Glomerular visceral epithelial cell (primary cell): ENCODE data around the gene CLDND2.

Experiments used
- DNase-seq: peaks from one replicate; pipeline ENCODE4 v3.0.0-alpha.2; 2016; ENCODE audit errors: extremely low spot score

Gene CLDND2

GRCh38 chr19:51382004-51382403 lies 13.2 kb upstream of the CLDND2 start:
- DNase-seq, result no peak

GRCh38 chr19:51380379-51380778 lies 11.6 kb upstream of the CLDND2 start:
- DNase-seq, result no peak

- DNase-seq, result no peak
Measured at GRCh38 chr19:51377422-51377821, 8.6 kb upstream of the CLDND2 start.

GRCh38 chr19:51375504-51376221 lies 6.9 kb upstream of the CLDND2 start:
- DNase-seq, result no peak

GRCh38 chr19:51372649-51373504 lies 4.1 kb upstream of the CLDND2 start, which contains the start of gene NKG7:
Gene NKG7 (minus strand): TSS chr19:51372654. CDS start chr19:51372535, 119 bp downstream.
- no peak for DNase-seq

GRCh38 chr19:51372021-51372648 lies 3.3 kb upstream of the CLDND2 start:
- no peak for DNase-seq

GRCh38 chr19:51371186-51371690 lies 2.4 kb upstream of the CLDND2 start:
- no peak for DNase-seq

- DNase-seq, result no peak
Measured at GRCh38 chr19:51370230-51370629, 1.4 kb upstream of the CLDND2 start.

GRCh38 chr19:51367565-51368365 lies 1.0 kb downstream of the CLDND2 start:
- DNase-seq, result peak; percentile 100

- DNase-seq, result no peak
Measured at GRCh38 chr19:51367255-51367564, 1.6 kb downstream of the CLDND2 start.

- DNase-seq, result peak; percentile 98
Measured at GRCh38 chr19:51366389-51367254, 2.2 kb downstream of the CLDND2 start.

- DNase-seq, result no peak
Measured at GRCh38 chr19:51365965-51366388, 2.8 kb downstream of the CLDND2 start, which contains the start of gene ETFB. Gene ETFB (minus strand): TSS chr19:51366388. CDS start chr19:51366326, 62 bp downstream.

GRCh38 chr19:51365211-51365964 lies 3.4 kb downstream of the CLDND2 start:
- peak; percentile 40 for DNase-seq

GRCh38 chr19:51364200-51365106 lies 4.3 kb downstream of the CLDND2 start:
- DNase-seq, result no peak

- no peak for DNase-seq
Measured at GRCh38 chr19:51361239-51361638, 7.6 kb downstream of the CLDND2 start.

- DNase-seq, result peak; percentile 50
Measured at GRCh38 chr19:51359294-51359693, 9.5 kb downstream of the CLDND2 start.

GRCh38 chr19:51357952-51358351 lies 10.9 kb downstream of the CLDND2 start:
- no peak for DNase-seq

- DNase-seq, result no peak
Measured at GRCh38 chr19:51356159-51356801, 12.5 kb downstream of the CLDND2 start.
